Hepatocyte (in vitro differentiated cells): ENCODE data around the gene ARRDC1. TPM values are rescaled to one million over a fixed set of nuclear protein-coding genes. Genes with fewer than 3 reads are reported as not detected.

Source experiments
- DNase-seq: peaks from one replicate; pipeline ENCODE4 v3.0.0-alpha.2; 2016; ENCODE audit warnings: low spot score
- H2AFZ ChIP-seq: fragments of 200-600 bp; sonication (generic); 2 replicates; pipeline ENCODE4 v1.6.0; 2016; ENCODE audit warnings: antibody characterized with exemption, mild to moderate bottlenecking
- H3K27ac ChIP-seq: fragments of 200-600 bp; sonication (generic); 2 replicates; pipeline ENCODE4 v1.5.1; 2016; ENCODE audit warnings: mild to moderate bottlenecking
- H3K27me3 ChIP-seq: fragments of 200-600 bp; sonication (generic); 2 replicates; pipeline ENCODE4 v1.6.1; 2016
- H3K36me3 ChIP-seq: fragments of 200-600 bp; sonication (generic); replicated peaks from 2 replicates; pipeline ENCODE4 v1.5.1; 2016; ENCODE audit warnings: low read depth; ENCODE audit not compliant: insufficient read depth
- H3K4me1 ChIP-seq: fragments of 200-600 bp; sonication (generic); 2 replicates; pipeline ENCODE4 v1.5.1; 2016; ENCODE audit warnings: mild to moderate bottlenecking, moderate library complexity; ENCODE audit not compliant: insufficient read depth
- H3K4me2 ChIP-seq: fragments of 200-600 bp; sonication (generic); 2 replicates; pipeline ENCODE4 v1.6.0; 2016
- H3K4me3 ChIP-seq: fragments of 200-600 bp; sonication (generic); 2 replicates; pipeline ENCODE4 v1.5.1; 2016; ENCODE audit warnings: mild to moderate bottlenecking
- H3K79me2 ChIP-seq: fragments of 200-600 bp; sonication (generic); 2 replicates; pipeline ENCODE4 v1.6.0; 2017; ENCODE audit warnings: mild to moderate bottlenecking
- H3K9me2 ChIP-seq: fragments of 200-600 bp; sonication (generic); replicated peaks from 2 replicates; pipeline ENCODE4 v1.6.0; 2017; ENCODE audit warnings: mild to moderate bottlenecking; ENCODE audit not compliant: insufficient read depth
- H3K9me3 ChIP-seq: fragments of 200-600 bp; sonication (generic); 2 replicates; pipeline ENCODE4 v1.5.1; 2016; ENCODE audit warnings: low read depth, mild to moderate bottlenecking
- H4K20me1 ChIP-seq: fragments of 200-600 bp; sonication (generic); 2 replicates; pipeline ENCODE4 v1.6.0; 2016; ENCODE audit warnings: mild to moderate bottlenecking; ENCODE audit not compliant: insufficient read depth, poor library complexity, severe bottlenecking
- CTCF ChIP-seq: fragments of 200-600 bp; sonication (generic); IDR thresholded peaks from 2 replicates; pipeline ENCODE4 v1.5.1; 2016; ENCODE audit warnings: antibody characterized with exemption, mild to moderate bottlenecking; ENCODE audit not compliant: poor library complexity
- EZH2 ChIP-seq: fragments of 200-600 bp; sonication (generic); IDR thresholded peaks from 2 replicates; pipeline ENCODE4 v1.6.1; 2016; ENCODE audit warnings: antibody characterized with exemption, mild to moderate bottlenecking, borderline replicate concordance
- EZH2phosphoT487 ChIP-seq: fragments of 200-600 bp; sonication (generic); IDR thresholded peaks from one replicate; pipeline ENCODE4 v1.6.1; 2018; ENCODE audit warnings: antibody characterized with exemption, mild to moderate bottlenecking, low read depth, moderate library complexity; ENCODE audit not compliant: unreplicated experiment, severe bottlenecking
- whole genome bisulfite sequencing: methylation state at CpG from one replicate; pipeline ENCODE4 v1.1.6; 2016; ENCODE audit warnings: low lambda C conversion rate; ENCODE audit errors: missing lambda C conversion rate; 5-methylcytosine and 5-hydroxymethylcytosine counted together
- polyA plus RNA-seq: library from polyadenylated mRNA; unstranded; fragments of >200 nt; fragmentation: Nextera tagmentation; extraction: Ambion mirVana; gene quantifications from 2 replicates; pipeline ENCODE4 v1.2.1, GENCODE V29; 2016
- total RNA-seq: library from RNA; depleted of rRNA; stranded (reverse); fragments of >200 nt; gene quantifications from 2 replicates; pipeline ENCODE4 v1.2.3, GENCODE V29; 2014

The ARRDC1 gene
- total RNA-seq (62.7 and 86.0 TPM in 2 replicates), polyA plus RNA-seq (102 and 109 TPM in 2 replicates)

DNA sequence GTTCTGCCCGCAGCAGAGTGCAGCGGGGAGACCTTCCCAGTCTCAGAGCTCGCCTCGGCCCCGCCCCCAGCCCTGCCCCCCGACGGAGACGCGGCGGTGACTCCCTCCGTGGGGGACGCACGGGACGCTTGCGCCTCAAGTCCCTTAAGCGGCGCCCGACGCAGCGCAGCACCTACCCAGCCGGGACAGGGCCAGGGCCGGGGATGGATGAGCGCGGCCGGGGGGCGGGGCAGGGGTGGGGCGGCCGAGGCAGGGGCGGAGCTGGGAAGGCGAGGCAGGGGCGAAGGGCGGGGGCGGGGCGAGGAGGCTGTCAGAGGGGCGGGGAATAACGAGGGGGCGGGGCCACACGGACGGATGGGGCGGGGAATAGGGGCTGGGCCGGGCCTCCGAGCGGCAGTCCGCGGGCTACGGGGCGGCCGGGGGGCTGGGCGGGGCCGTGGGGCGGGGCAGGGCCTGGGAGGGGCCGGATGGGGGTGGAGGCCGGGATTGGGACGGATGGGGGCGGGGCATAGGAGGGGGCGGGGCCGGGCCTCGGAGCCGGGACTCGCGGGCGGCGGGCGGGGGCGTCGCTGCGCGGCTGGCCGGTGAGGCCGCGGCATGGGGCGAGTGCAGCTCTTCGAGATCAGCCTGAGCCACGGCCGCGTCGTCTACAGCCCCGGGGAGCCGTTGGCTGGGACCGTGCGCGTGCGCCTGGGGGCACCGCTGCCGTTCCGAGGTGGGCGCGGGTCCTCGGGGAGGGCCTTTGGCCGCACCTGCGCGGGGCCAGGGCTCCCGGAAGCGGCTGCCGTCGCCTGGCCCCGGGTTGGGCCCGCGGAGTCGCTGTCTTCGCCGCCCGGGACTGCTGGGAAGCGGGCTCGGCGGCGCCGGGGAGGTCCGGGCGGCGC is at the start of gene ARRDC1:
TSS of gene ARRDC1 (plus strand) at position 566 of the 884 bp plus-strand sequence. CDS start at position 598, 32 bp downstream.
- peak within 1 kb of the TSS; percentile 99 for H3K27ac ChIP-seq
- H3K9me3 ChIP-seq: no peaks in the 10 kb centered on the region
- H3K36me3 ChIP-seq: no peaks in the 10 kb centered on the region
- peaks cover 20% of the 10 kb centered on the region for H4K20me1 ChIP-seq
- H2AFZ ChIP-seq: peak within 1 kb of the TSS; percentile 4
- peak within 1 kb of the TSS; percentile 94 for H3K4me3 ChIP-seq
- TF ChIP-seq CTCF (no peak), EZH2phosphoT487 (no peak), EZH2 (no peak)
- 1% methylated on average over 15 of the region's 111 CpGs for WGBS
- no peaks in the 10 kb centered on the region for H3K9me2 ChIP-seq
- H3K4me2 ChIP-seq: peak within 1 kb of the TSS; percentile 96
- peak; percentile 96 for DNase-seq
- H3K79me2 ChIP-seq: peaks cover 39% of the 10 kb centered on the region
- H3K27me3 ChIP-seq: no peaks in the 10 kb centered on the region
- H3K4me1 ChIP-seq: peaks cover 20% of the 10 kb centered on the region

GRCh38 chr9:137556069-137556838 is 49.2 kb upstream of the ARRDC1 start:
- H3K4me2 ChIP-seq: no peak overlapping the region
- H3K36me3 ChIP-seq: peaks cover 3% of the 10 kb centered on the region
- no peaks in the 10 kb centered on the region for H3K9me2 ChIP-seq
- H4K20me1 ChIP-seq: no peaks in the 10 kb centered on the region
- TF ChIP-seq EZH2 (no peak), EZH2phosphoT487 (no peak), CTCF (no peak)
- H3K27me3 ChIP-seq: no peaks in the 10 kb centered on the region
- no peaks in the 10 kb centered on the region for H3K79me2 ChIP-seq
- H3K4me3 ChIP-seq: no peak overlapping the region
- DNase-seq: peak; percentile 57
- WGBS: 91% methylated on average over 24 of the region's 24 CpGs
- H2AFZ ChIP-seq: no peak overlapping the region
- no peaks in the 10 kb centered on the region for H3K9me3 ChIP-seq
- H3K27ac ChIP-seq: no peak overlapping the region
- no peaks in the 10 kb centered on the region for H3K4me1 ChIP-seq

GRCh38 chr9:137558127-137558526 is 47.4 kb upstream of the ARRDC1 start:
- Histone ChIP-seq H3K79me2 (no peaks in the 10 kb centered on the region), H3K4me3 (no peak overlapping the region), H3K27ac (no peak overlapping the region), H3K36me3 (peaks cover 3% of the 10 kb centered on the region), H3K27me3 (no peaks in the 10 kb centered on the region), H3K4me1 (no peaks in the 10 kb centered on the region), H3K4me2 (no peak overlapping the region), H3K9me2 (no peaks in the 10 kb centered on the region), H4K20me1 (no peaks in the 10 kb centered on the region), H2AFZ (no peak overlapping the region), H3K9me3 (no peaks in the 10 kb centered on the region)
- TF ChIP-seq EZH2 (no peak), EZH2phosphoT487 (no peak), CTCF (no peak)
- WGBS: 98% methylated on average over 4 of the region's 4 CpGs
- DNase-seq: no peak
